ENCODE data around the gene FAM174B.

DNA sequence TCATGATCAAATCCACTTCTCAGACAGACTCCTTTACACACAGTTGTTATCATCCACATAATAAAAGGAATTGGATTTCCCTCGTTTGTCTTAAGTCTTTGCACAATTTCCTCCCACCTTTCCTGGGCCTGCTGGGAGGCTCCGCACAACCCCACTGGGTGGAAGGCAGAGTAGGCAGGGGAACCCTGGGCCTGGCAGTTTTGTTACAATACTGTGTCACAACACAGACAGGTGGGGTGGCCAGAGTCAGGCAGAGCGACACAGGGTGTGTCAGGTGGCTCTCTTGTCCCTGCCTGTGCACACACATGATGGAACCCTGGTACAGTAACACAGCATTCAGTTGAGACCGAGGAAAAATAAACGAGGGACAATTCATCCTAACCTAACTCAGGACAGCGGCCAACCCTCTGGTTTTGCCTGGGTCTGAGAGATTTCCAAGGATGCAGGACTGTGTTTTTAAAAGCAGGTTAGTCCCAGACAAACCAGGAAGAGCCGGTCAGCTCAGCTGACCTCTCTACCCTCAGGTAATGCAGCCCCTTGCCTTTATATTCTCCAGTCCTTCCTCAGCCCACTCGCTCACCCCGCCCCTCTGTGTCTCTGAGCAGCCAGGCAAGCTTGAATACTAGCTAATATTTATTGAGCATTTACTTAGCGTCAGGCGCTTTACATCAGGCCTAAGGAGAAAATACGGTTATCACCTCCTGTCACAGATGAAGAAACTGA lies 8.8 kb upstream of the FAM174B start:
- TF ChIP-seq POLR2AphosphoS5 (IDR thresholded peaks at IDR 0.05; ENCODE audit: borderline replicate concordance, low read depth, low read length) (no peak), EZH2 (IDR thresholded peaks at IDR 0.05) (no peak), FOXP2 (optimal IDR thresholded peaks at IDR 0.05; ENCODE audit: control extremely low read depth, extremely low read length, insufficient read depth) (no peak)
